Peyer's patch (tissue), 4 donors: ENCODE data around the gene GHRHR. TPM values are rescaled to one million over a fixed set of nuclear protein-coding genes. Genes with fewer than 3 reads are reported as not detected.

Experiments
- DNase-seq, 3 donors: peaks; one replicate each; pipeline ENCODE4 v3.0.0-alpha.2; 2017 to 2019
- H3K27ac ChIP-seq, 4 donors: fragments of 200-600 bp; sonication (generic); one replicate each; pipeline ENCODE4 v1.5.1; 2016 to 2019
- H3K27me3 ChIP-seq, 2 donors: fragments of 200-600 bp; sonication (generic); one replicate each; pipeline ENCODE4 v1.5.1; 2019
- H3K36me3 ChIP-seq, 3 donors: fragments of 200-600 bp; sonication (generic); one replicate each; pipeline ENCODE4 v1.5.1; 2016 to 2019
- H3K4me1 ChIP-seq, 4 donors: fragments of 200-600 bp; sonication (generic); one replicate each; pipeline ENCODE4 v1.5.1; 2016 to 2019
- H3K4me3 ChIP-seq, 4 donors: fragments of 200-600 bp; sonication (generic); 1 replicate in 3 of 4; 2 replicates in 1 of 4; pipeline ENCODE4 v1.5.1; 2016 to 2019; ENCODE audit warnings: mild to moderate bottlenecking in 1 of 4
- H3K9me3 ChIP-seq, 4 donors: fragments of 200-600 bp; sonication (generic); one replicate each; pipeline ENCODE4 v1.5.1; 2016 to 2019; ENCODE audit warnings: mild to moderate bottlenecking in 1 of 4
- POLR2A ChIP-seq, 2 donors: fragments of 450-650 bp; IDR thresholded peaks; one replicate each; pipeline ENCODE4 v1.5.1; 2017; ENCODE audit warnings: antibody characterized with exemption in 2 of 2, mild to moderate bottlenecking in 2 of 2, moderate library complexity in 2 of 2
- total RNA-seq, 4 donors: library from RNA; depleted of rRNA; stranded (reverse); fragments of >200 nt; gene quantifications; one replicate each; pipeline ENCODE4 v1.1.0, GENCODE V29; 2016
- TF ChIP-seq, protein P1 (sequence below), 6 experiments: fragments of 450-650 bp in 4 of 6; fragments of 200-600 bp in 2 of 6; sonication (generic) in 1 of 6; IDR thresholded peaks; one replicate each; pipeline ENCODE4 v1.5.1; 2017 to 2019; ENCODE audit warnings: antibody characterized with exemption in 6 of 6, mild to moderate bottlenecking in 3 of 6, moderate library complexity in 1 of 6

Gene GHRHR
- total RNA-seq, 4 donors from 2014 or later = not detected

DNA sequence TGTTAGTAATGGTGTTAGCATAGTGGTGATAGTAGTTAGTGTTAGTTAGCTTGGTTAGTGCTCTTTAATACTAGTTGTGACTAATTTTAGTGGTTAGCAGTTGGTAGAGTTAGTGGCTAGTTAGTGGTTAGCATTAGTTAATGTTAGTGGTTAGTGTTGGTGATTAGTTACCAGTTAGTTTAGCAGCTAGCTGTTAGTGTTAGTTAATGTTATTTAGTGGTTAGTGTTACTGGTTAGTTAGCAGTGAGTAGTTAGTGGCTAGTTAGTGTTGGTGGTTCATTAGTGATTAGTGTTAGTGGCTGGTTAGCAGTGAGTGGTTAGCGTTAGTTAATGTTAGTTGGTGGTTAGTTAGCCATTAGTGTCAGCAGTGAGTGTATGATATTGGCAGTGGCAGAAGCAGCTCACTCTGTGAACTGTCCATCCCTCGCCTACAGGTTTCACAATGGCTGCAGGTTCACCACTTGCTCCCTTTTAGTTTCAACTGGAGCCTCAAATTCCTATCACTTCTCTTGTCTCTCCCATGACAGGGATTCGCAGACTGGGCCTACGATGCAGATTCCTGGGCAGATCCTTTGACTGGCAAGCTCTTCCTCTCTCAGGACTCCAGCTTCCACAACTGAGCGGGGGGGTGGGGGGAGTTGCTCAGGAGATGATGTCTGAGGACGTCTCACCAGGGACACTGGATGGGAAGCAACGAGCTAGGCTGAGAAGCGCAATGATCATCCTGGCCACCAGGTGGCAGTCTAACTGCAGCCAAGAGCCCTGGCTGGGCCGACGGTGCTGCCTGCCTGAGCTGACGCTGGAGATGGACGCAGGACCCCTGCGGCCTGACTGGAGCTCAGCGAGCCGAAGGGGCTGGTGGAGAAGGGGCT lies 19.5 kb downstream of the GHRHR start:
- peaks cover 0 to 7% (median 0%) of the 10 kb centered on the region in 4 donors for H3K4me1 ChIP-seq
- no peaks in the 10 kb centered on the region for H3K9me3 ChIP-seq
- H3K27ac ChIP-seq = no peak overlapping the region
- H3K4me3 ChIP-seq = no peak overlapping the region
- peak; percentile 56 to 87 (median 86) for DNase-seq
- TF ChIP-seq, protein P1, sequence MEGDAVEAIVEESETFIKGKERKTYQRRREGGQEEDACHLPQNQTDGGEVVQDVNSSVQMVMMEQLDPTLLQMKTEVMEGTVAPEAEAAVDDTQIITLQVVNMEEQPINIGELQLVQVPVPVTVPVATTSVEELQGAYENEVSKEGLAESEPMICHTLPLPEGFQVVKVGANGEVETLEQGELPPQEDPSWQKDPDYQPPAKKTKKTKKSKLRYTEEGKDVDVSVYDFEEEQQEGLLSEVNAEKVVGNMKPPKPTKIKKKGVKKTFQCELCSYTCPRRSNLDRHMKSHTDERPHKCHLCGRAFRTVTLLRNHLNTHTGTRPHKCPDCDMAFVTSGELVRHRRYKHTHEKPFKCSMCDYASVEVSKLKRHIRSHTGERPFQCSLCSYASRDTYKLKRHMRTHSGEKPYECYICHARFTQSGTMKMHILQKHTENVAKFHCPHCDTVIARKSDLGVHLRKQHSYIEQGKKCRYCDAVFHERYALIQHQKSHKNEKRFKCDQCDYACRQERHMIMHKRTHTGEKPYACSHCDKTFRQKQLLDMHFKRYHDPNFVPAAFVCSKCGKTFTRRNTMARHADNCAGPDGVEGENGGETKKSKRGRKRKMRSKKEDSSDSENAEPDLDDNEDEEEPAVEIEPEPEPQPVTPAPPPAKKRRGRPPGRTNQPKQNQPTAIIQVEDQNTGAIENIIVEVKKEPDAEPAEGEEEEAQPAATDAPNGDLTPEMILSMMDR (IDR thresholded peaks at IDR 0.05) = peak; percentile 56 to 95 (median 82)
- no peak for TF ChIP-seq POLR2A (IDR thresholded peaks at IDR 0.05)
- no peaks in the 10 kb centered on the region for H3K36me3 ChIP-seq
- no peaks in the 10 kb centered on the region for H3K27me3 ChIP-seq

DNA sequence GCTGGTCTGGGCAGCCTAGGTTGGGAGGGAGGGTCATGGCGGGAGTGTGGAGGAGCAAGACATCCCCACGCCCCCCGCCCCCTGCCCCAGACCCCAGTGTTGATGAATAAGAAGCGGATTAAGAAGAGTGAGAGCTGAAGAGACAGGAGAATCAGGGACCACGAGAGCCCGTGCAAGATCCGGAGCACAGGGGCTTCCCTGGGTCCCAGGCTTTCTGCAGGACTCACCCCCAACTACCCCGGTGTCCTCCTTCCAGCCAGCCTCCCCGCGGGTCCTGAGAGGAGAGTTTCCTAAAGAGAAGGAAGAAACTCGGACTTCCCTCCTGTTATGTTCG lies 20.1 kb downstream of the GHRHR start:
- Histone ChIP-seq H3K27ac (no peak overlapping the region), H3K36me3 (no peaks in the 10 kb centered on the region), H3K9me3 (no peaks in the 10 kb centered on the region), H3K27me3 (no peaks in the 10 kb centered on the region), H3K4me3 (no peak overlapping the region), H3K4me1 (peaks cover 0 to 13% (median 0%) of the 10 kb centered on the region in 4 donors)
- no peak for TF ChIP-seq POLR2A (IDR thresholded peaks at IDR 0.05)
- TF ChIP-seq, protein P1 (IDR thresholded peaks at IDR 0.05) = no peak
- no peak for DNase-seq

DNA sequence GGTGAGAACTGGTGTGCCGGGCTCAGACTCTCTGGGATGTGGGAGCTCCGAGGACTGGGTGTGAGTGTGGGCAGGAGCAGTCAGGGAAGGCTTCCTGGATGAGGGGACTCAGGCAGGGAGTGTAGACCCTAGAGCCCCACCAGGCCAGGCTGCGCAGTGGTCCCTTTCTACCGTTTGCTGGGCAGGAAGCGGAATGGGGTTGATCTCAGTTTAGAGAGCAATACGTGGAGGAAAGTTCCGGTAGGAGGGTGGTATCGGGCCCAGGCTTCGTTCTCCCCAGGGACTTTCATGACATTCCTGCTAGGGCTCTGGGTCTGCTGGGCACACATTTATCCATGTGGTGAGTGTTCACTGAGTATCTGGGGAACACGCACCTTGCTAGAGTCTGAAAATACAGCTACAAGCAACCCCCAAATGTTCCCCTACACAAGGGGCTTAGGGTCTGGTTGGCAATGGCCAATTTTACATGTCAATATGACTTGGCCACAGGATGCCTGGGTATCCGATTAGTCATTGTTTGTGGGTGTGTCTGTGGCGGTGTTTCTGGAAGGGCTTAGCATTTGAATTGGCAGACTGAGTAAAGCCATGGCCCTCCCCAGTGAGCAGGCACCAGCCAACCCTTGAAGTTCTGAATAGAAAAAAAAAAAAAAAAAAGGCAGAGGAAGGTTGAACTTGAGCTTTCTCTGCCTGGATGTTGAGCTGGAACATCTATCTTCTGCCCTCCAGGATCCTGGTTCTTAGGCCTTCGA lies 20.8 kb downstream of the GHRHR start:
- Histone ChIP-seq H3K4me1 (peaks cover 0 to 18% (median 0%) of the 10 kb centered on the region in 4 donors), H3K4me3 (no peak overlapping the region), H3K27me3 (no peaks in the 10 kb centered on the region), H3K27ac (no peak overlapping the region), H3K36me3 (no peaks in the 10 kb centered on the region), H3K9me3 (no peaks in the 10 kb centered on the region)
- TF ChIP-seq POLR2A (IDR thresholded peaks at IDR 0.05) = no peak
- TF ChIP-seq, protein P1 (IDR thresholded peaks at IDR 0.05) = no peak
- DNase-seq = peak in 1 of 3 donors; percentile 35

DNA sequence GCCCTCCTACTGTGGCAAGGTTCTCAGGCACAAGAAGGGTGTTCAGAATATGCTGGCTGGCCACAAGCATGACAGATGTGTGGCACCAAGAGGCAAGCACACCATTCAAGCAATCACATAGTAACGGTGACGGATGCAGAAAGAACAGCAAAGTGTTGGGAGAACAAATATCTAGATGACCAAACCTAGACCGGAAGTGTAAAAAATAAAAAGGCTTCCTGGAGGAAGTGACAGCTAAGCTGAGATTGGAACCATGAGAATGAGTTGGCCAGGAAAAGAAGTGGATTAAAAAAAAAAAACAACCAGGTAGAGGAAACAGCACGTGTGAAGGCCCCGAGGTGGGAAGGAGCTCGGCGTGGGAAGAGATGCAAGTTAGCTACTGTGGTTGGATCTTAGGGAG lies 22.0 kb downstream of the GHRHR start:
- Histone ChIP-seq H3K36me3 (no peaks in the 10 kb centered on the region), H3K9me3 (no peaks in the 10 kb centered on the region), H3K4me3 (no peak overlapping the region), H3K4me1 (peaks cover 0 to 26% (median 0%) of the 10 kb centered on the region in 4 donors), H3K27me3 (no peaks in the 10 kb centered on the region), H3K27ac (no peak overlapping the region)
- DNase-seq = peak in 1 of 3 donors; percentile 22
- TF ChIP-seq, protein P1 (IDR thresholded peaks at IDR 0.05) = no peak

DNA sequence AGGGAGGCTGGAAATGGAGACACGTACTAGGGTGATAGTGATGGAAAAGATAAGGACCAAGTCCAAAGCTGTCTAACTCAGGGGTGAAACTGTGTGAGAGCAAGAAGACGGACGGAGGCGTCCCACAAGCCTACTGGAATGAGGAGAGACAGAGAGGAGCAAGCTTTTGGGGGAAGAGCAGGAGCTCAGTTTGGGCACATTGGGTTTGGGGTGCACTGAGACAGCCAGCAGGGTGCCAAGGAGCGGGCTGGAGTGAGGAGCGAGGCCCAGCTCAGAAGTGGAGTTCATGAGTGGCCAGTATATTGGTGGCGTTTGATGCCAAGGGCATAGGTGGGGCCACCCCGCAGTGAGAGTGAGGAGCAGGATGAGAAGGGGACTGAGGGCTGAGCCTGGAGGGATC lies 22.6 kb downstream of the GHRHR start:
- Histone ChIP-seq H3K36me3 (no peaks in the 10 kb centered on the region), H3K27ac (no peak overlapping the region), H3K9me3 (no peaks in the 10 kb centered on the region), H3K4me1 (peaks cover 0 to 26% (median 0%) of the 10 kb centered on the region in 4 donors), H3K4me3 (no peak overlapping the region), H3K27me3 (no peaks in the 10 kb centered on the region)
- DNase-seq = peak in 1 of 3 donors; percentile 16
- no peak for TF ChIP-seq POLR2A (IDR thresholded peaks at IDR 0.05)
- TF ChIP-seq, protein P1 (IDR thresholded peaks at IDR 0.05) = no peak
